Astrocyte (in vitro differentiated cells and primary cell): ENCODE data around the gene SGSM2. TPM values are rescaled to one million over a fixed set of nuclear protein-coding genes. Genes with fewer than 3 reads are reported as not detected.

Experiments
- DNase-seq: peaks from one replicate; pipeline ENCODE4 v3.0.0-alpha.2; 2010; ENCODE audit warnings: low read depth
- FAIRE-seq: peaks from 2 replicates; lab custom pipeline; 2011; peaks lifted over from hg19 to GRCh38; lab: Jason Lieb, UNC
- H2AFZ ChIP-seq: 2 replicates; pipeline ENCODE4 v1.6.0; 2012; ENCODE audit warnings: low read depth, low read length, inconsistent platforms
- H3K27ac ChIP-seq: 2 replicates; pipeline ENCODE4 v1.5.1; 2011; ENCODE audit warnings: low read depth, low read length, inconsistent platforms
- H3K27me3 ChIP-seq: 2 replicates; pipeline ENCODE4 v1.6.0; 2011; ENCODE audit warnings: low read length, inconsistent platforms; ENCODE audit not compliant: insufficient read depth
- H3K36me3 ChIP-seq: 2 replicates; pipeline ENCODE4 v1.5.1; 2011; ENCODE audit warnings: low read length, inconsistent platforms; ENCODE audit not compliant: insufficient read depth
- H3K4me1 ChIP-seq: 2 replicates; pipeline ENCODE4 v1.5.1; 2011; ENCODE audit warnings: low read length, inconsistent platforms; ENCODE audit not compliant: insufficient read depth
- H3K4me2 ChIP-seq: 2 replicates; pipeline ENCODE4 v1.6.0; 2012; ENCODE audit warnings: low read length, inconsistent platforms
- H3K4me3 ChIP-seq: 2 replicates; pipeline ENCODE4 v1.5.1; 2011; ENCODE audit warnings: low read depth, mild to moderate bottlenecking, low read length, inconsistent platforms; ENCODE audit not compliant: insufficient read depth
- H3K79me2 ChIP-seq: 2 replicates; pipeline ENCODE4 v1.6.0; 2012; ENCODE audit warnings: mild to moderate bottlenecking, low read length, inconsistent platforms; ENCODE audit not compliant: insufficient read depth
- H3K9ac ChIP-seq: 2 replicates; pipeline ENCODE4 v1.6.0; 2012; ENCODE audit warnings: mild to moderate bottlenecking, low read length, inconsistent platforms
- H3K9me3 ChIP-seq: 2 replicates; pipeline ENCODE4 v1.5.1; 2012; ENCODE audit warnings: low read depth, mild to moderate bottlenecking, low read length, inconsistent platforms; ENCODE audit not compliant: insufficient read depth
- H4K20me1 ChIP-seq: 2 replicates; pipeline ENCODE4 v1.6.0; 2012; ENCODE audit warnings: low read length, inconsistent platforms; ENCODE audit not compliant: insufficient read depth
- H3K27ac Mint-ChIP-seq: one replicate; pipeline ENCODE4 v1.8.0; 2021; ENCODE audit warnings: mild to moderate bottlenecking, mixed read lengths; ENCODE audit not compliant: unreplicated experiment
- H3K27me3 Mint-ChIP-seq: one replicate; pipeline ENCODE4 v1.8.0; 2021; ENCODE audit warnings: low read depth, mixed read lengths; ENCODE audit not compliant: unreplicated experiment
- H3K36me3 Mint-ChIP-seq: one replicate; pipeline ENCODE4 v1.8.0; 2021; ENCODE audit warnings: low read depth, mixed read lengths; ENCODE audit not compliant: unreplicated experiment
- H3K4me1 Mint-ChIP-seq: one replicate; pipeline ENCODE4 v1.8.0; 2021; ENCODE audit warnings: low read depth, mixed read lengths; ENCODE audit not compliant: unreplicated experiment
- H3K4me3 Mint-ChIP-seq: one replicate; pipeline ENCODE4 v1.8.0; 2021; ENCODE audit warnings: mild to moderate bottlenecking, moderate library complexity, mixed read lengths; ENCODE audit not compliant: unreplicated experiment
- H3K9me3 Mint-ChIP-seq: one replicate; pipeline ENCODE4 v1.8.0; 2021; ENCODE audit warnings: mild to moderate bottlenecking, mixed read lengths; ENCODE audit not compliant: unreplicated experiment
- CTCF ChIP-seq: IDR thresholded peaks from 2 replicates; pipeline ENCODE4 v1.5.1; 2011; ENCODE audit warnings: low read depth, mild to moderate bottlenecking, inconsistent platforms, low read length, moderate library complexity; ENCODE audit not compliant: insufficient read depth
- EZH2 ChIP-seq: IDR thresholded peaks from 2 replicates; pipeline ENCODE4 v1.6.1; 2012; ENCODE audit warnings: mild to moderate bottlenecking, low read length, inconsistent platforms; ENCODE audit not compliant: insufficient read depth
- total RNA-seq: library from RNA; stranded (reverse); gene quantifications from 2 replicates; pipeline ENCODE4 v1.2.1, GENCODE V29; 2021

The SGSM2 gene
- total RNA-seq, 1 donor from 2014 or later, result 62.1 TPM

GRCh38 chr17:2399572-2400473, 62.5 kb downstream of the SGSM2 start:
- TF ChIP-seq CTCF (no peak), EZH2 (no peak)

GRCh38 chr17:2400474-2400866, 63.2 kb downstream of the SGSM2 start:
- peaks cover 45% of the 10 kb centered on the region for H3K79me2 ChIP-seq
- H3K27ac ChIP-seq, result peak overlapping the region; percentile 100
- H3K27me3 ChIP-seq, result no peaks in the 10 kb centered on the region
- peaks cover 25% of the 10 kb centered on the region for H4K20me1 ChIP-seq
- no peaks in the 10 kb centered on the region for H3K9me3 Mint-ChIP-seq
- peak overlapping the region; percentile 93 for H3K4me2 ChIP-seq
- no peaks in the 10 kb centered on the region for H3K36me3 ChIP-seq
- peak overlapping the region; percentile 96 for H3K4me3 Mint-ChIP-seq
- TF ChIP-seq EZH2 (no peak), CTCF (no peak)
- H3K4me1 Mint-ChIP-seq, result peaks cover 38% of the 10 kb centered on the region
- no peaks in the 10 kb centered on the region for H3K27me3 Mint-ChIP-seq
- no peak overlapping the region for H2AFZ ChIP-seq
- no peaks in the 10 kb centered on the region for H3K36me3 Mint-ChIP-seq
- no peak for DNase-seq
- H3K4me3 ChIP-seq, result peak overlapping the region; percentile 84
- H3K9me3 ChIP-seq, result no peaks in the 10 kb centered on the region
- no peak for FAIRE-seq
- H3K27ac Mint-ChIP-seq, result peak overlapping the region; percentile 99
- peaks cover 57% of the 10 kb centered on the region for H3K4me1 ChIP-seq
- H3K9ac ChIP-seq, result peak overlapping the region; percentile 98

More at GRCh38 chr17:2399572-2400473, 62.5 kb downstream of the SGSM2 start:
- Histone ChIP-seq H3K4me2 (peak overlapping the region; percentile 93), H3K36me3 (no peaks in the 10 kb centered on the region), H3K4me3 (peak overlapping the region; percentile 84), H3K79me2 (peaks cover 52% of the 10 kb centered on the region), H3K27me3 (no peaks in the 10 kb centered on the region), H3K9me3 (no peaks in the 10 kb centered on the region), H3K27ac (peak overlapping the region; percentile 100), H2AFZ (peak overlapping the region; percentile 58), H3K9ac (peak overlapping the region; percentile 98), H4K20me1 (peaks cover 28% of the 10 kb centered on the region), H3K4me1 (peaks cover 53% of the 10 kb centered on the region)
- DNase-seq (peak; percentile 85), FAIRE-seq (no peak)
- Mint-ChIP-seq H3K9me3 (no peaks in the 10 kb centered on the region), H3K27me3 (no peaks in the 10 kb centered on the region), H3K36me3 (no peaks in the 10 kb centered on the region), H3K4me3 (peak overlapping the region; percentile 96), H3K27ac (peak overlapping the region; percentile 99), H3K4me1 (peaks cover 33% of the 10 kb centered on the region)
